Breast epithelium (tissue), 4 donors: ENCODE results near the gene NBAS. TPM values are rescaled to one million over a fixed set of nuclear protein-coding genes. Genes with fewer than 3 reads are reported as not detected.

Experiments
- DNase-seq, 2 donors: peaks; one replicate each; pipeline ENCODE4 v3.0.0-alpha.2; 2019; ENCODE audit warnings: low spot score in 2 of 2
- H3K27ac ChIP-seq, 2 donors: fragments of 200-600 bp; sonication (generic) in 1 of 2; one replicate each; pipeline ENCODE4 v1.5.1; 2016 to 2019; ENCODE audit warnings: mild to moderate bottlenecking in 1 of 2
- H3K27me3 ChIP-seq, 2 donors: fragments of 200-600 bp; sonication (generic) in 1 of 2; one replicate each; pipeline versions ENCODE4 v1.5.1 to v1.6.0; 2017 to 2019; ENCODE audit warnings: control low read depth in 1 of 2, mild to moderate bottlenecking in 1 of 2
- H3K36me3 ChIP-seq: fragments of 200-600 bp; one replicate; pipeline ENCODE4 v1.5.1; 2019
- H3K4me1 ChIP-seq, 2 donors: fragments of 200-600 bp; sonication (generic); one replicate each; pipeline ENCODE4 v1.5.1; 2016 to 2019; ENCODE audit warnings: control low read depth in 1 of 2
- H3K4me3 ChIP-seq, 3 donors: fragments of 200-600 bp; sonication (generic); 1 replicate in 2 of 3; 2 replicates in 1 of 3; pipeline ENCODE4 v1.5.1; 2016 to 2019; ENCODE audit warnings: mild to moderate bottlenecking in 3 of 3, moderate library complexity in 2 of 3
- H3K9me3 ChIP-seq, 2 donors: fragments of 200-600 bp; sonication (generic) in 1 of 2; one replicate each; pipeline ENCODE4 v1.5.1; 2016 to 2019; ENCODE audit warnings: control low read depth in 1 of 2
- POLR2A ChIP-seq: fragments of 450-650 bp; IDR thresholded peaks from one replicate; pipeline ENCODE4 v1.6.1; 2016; ENCODE audit warnings: antibody characterized with exemption, mild to moderate bottlenecking, moderate library complexity
- POLR2AphosphoS5 ChIP-seq, 3 donors: sonication (generic); formaldehyde crosslinking; IDR thresholded peaks; one replicate each; pipeline ENCODE4 v1.6.1; 2017; ENCODE audit warnings: antibody characterized with exemption in 3 of 3
- intact Hi-C: fragments of 100-400 bp; cut with DNase I; formaldehyde crosslinking; loops from one replicate; pipeline ENCODE4 v1.15.1; 2023; ENCODE audit warnings: low total_unique reads
- total RNA-seq, 3 donors: library from RNA; depleted of rRNA; stranded (reverse); fragments of >200 nt; gene quantifications; one replicate each; pipeline ENCODE4 v1.1.0, GENCODE V29; 2016
- TF ChIP-seq, protein P1 (sequence below), 3 donors: fragments of 450-650 bp; IDR thresholded peaks; one replicate each; pipeline ENCODE4 v1.5.1; 2016 to 2017; ENCODE audit warnings: antibody characterized with exemption in 3 of 3, mild to moderate bottlenecking in 3 of 3, moderate library complexity in 3 of 3

Gene NBAS
- total RNA-seq, 3 donors from 2014 or later, result 44.9 to 59.1 (median 45.1) TPM

DNA sequence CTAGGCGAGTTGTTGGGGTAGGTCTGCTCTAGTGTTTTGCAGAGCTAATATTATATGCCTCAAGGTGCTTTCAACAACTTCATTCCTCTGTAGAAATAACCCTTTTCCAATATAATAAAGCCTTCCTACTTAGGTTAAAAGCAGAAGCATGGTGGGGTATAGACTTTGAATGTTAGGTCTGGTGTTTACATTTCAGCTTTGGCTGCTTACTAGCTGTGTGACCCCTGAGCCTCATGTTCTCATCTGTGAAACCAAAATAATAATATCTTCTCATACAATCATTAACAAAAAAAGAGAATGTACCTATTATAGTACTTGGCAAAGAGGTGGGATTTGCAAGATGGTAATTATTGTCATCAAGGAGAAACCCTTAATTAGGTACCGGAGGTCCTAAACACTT lies 386.6 kb downstream of the NBAS start:
- H3K27ac ChIP-seq, result no peak overlapping the region
- H3K4me3 ChIP-seq, result no peak overlapping the region
- DNase-seq, result no peak
- intact Hi-C loops, result no loop called here
- H3K27me3 ChIP-seq, result no peaks in the 10 kb centered on the region
- TF ChIP-seq POLR2A, result no peak
- no peak for TF ChIP-seq POLR2AphosphoS5 (IDR thresholded peaks at IDR 0.05)
- TF ChIP-seq, protein P1, sequence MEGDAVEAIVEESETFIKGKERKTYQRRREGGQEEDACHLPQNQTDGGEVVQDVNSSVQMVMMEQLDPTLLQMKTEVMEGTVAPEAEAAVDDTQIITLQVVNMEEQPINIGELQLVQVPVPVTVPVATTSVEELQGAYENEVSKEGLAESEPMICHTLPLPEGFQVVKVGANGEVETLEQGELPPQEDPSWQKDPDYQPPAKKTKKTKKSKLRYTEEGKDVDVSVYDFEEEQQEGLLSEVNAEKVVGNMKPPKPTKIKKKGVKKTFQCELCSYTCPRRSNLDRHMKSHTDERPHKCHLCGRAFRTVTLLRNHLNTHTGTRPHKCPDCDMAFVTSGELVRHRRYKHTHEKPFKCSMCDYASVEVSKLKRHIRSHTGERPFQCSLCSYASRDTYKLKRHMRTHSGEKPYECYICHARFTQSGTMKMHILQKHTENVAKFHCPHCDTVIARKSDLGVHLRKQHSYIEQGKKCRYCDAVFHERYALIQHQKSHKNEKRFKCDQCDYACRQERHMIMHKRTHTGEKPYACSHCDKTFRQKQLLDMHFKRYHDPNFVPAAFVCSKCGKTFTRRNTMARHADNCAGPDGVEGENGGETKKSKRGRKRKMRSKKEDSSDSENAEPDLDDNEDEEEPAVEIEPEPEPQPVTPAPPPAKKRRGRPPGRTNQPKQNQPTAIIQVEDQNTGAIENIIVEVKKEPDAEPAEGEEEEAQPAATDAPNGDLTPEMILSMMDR (IDR thresholded peaks at IDR 0.05), result no peak
- H3K36me3 ChIP-seq, result peaks cover 4% of the 10 kb centered on the region
- H3K4me1 ChIP-seq, result no peaks in the 10 kb centered on the region
- H3K9me3 ChIP-seq, result no peaks in the 10 kb centered on the region

DNA sequence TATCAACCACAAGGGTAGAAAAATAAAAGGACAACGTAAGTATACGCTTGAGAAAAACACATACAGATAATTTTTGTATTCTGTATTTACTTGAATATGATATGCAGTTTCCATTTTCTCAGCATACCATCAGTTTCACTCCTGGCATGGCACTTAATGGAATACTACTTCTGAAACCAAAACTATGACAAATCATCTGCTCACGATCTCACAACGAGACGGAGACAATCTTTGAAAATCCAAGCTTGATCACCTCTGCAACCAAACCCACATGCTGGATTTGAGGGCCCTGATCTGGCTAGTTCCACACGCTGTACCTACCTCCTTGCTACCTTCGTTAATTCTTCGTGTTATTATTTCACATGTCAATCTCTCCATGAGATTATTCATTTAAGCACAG lies 387.6 kb downstream of the NBAS start:
- TF ChIP-seq POLR2AphosphoS5 (IDR thresholded peaks at IDR 0.05) (no peak), POLR2A (no peak)
- TF ChIP-seq, protein P1 (IDR thresholded peaks at IDR 0.05), result no peak
- no peak for DNase-seq
- intact Hi-C loops, result no loop called here
- no peaks in the 10 kb centered on the region for H3K4me1 ChIP-seq
- H3K36me3 ChIP-seq, result peaks cover 4% of the 10 kb centered on the region
- H3K9me3 ChIP-seq, result no peaks in the 10 kb centered on the region
- H3K27me3 ChIP-seq, result no peaks in the 10 kb centered on the region
- H3K4me3 ChIP-seq, result no peak overlapping the region
- no peak overlapping the region for H3K27ac ChIP-seq

DNA sequence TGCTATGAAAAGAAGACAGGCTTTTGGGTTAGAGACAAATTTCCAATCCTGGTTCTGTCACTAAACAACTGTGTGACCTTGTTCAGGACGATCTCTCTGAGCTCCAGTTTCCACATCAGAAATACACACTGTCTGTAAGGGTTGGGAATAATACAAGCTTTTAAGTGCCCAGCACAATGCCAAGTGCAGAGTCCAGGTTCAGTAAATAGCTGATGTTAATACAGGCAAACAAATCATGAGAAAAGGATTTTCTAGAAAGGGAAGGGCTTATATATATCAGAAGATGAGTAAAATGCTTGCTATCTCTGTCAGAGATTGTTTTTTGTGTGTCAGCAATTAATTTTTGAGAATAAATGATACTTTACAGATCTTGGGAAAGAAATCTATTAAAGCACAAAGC lies 388.3 kb downstream of the NBAS start:
- DNase-seq, result no peak
- Histone ChIP-seq H3K4me1 (no peaks in the 10 kb centered on the region), H3K36me3 (peaks cover 4% of the 10 kb centered on the region), H3K4me3 (no peak overlapping the region), H3K9me3 (no peaks in the 10 kb centered on the region), H3K27me3 (no peaks in the 10 kb centered on the region), H3K27ac (no peak overlapping the region)
- TF ChIP-seq POLR2AphosphoS5 (IDR thresholded peaks at IDR 0.05) (no peak), POLR2A (no peak)
- TF ChIP-seq, protein P1 (IDR thresholded peaks at IDR 0.05), result no peak
- intact Hi-C loops, result no loop called here

DNA sequence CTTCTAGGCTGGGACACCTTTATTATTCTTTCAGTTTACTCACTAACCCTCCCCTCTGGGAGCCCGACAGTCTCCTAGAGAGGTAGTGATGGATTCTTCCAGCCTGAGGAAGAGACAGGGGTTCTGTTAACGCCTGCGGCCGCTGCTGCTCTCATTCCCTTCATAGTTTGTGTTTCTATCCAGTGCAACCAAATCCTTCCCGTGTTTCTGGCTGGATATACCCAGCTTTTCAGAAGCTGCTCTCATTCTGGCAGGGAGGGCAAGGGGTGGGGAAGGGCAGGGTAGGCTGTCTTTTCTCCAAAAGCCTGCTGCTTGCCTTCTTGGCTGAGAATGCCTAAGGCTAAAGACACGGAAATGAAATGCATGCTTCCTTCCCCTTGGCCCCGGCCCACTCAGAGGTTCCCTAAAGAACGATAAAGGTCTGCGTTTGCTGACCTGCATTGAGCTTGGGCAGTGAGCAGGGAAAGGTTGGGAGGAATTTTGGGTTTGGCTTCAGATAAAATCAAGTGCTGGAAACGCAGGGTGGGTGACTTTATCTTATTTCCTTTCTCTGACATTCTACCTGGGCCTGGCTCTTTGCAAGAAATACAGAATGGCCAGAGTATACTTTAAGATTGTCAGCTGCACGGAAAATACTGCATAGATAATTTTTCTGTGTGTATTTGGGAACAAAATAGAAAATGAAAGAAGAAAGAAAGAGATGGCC lies 390.9 kb downstream of the NBAS start:
- no peak for DNase-seq
- no peak overlapping the region for H3K4me3 ChIP-seq
- no peaks in the 10 kb centered on the region for H3K9me3 ChIP-seq
- peaks cover 4% of the 10 kb centered on the region for H3K36me3 ChIP-seq
- no peaks in the 10 kb centered on the region for H3K27me3 ChIP-seq
- no peaks in the 10 kb centered on the region for H3K4me1 ChIP-seq
- H3K27ac ChIP-seq, result no peak overlapping the region
- intact Hi-C loops, result no loop called here
- no peak for TF ChIP-seq POLR2A
- no peak for TF ChIP-seq POLR2AphosphoS5 (IDR thresholded peaks at IDR 0.05)
- TF ChIP-seq, protein P1 (IDR thresholded peaks at IDR 0.05), result no peak

DNA sequence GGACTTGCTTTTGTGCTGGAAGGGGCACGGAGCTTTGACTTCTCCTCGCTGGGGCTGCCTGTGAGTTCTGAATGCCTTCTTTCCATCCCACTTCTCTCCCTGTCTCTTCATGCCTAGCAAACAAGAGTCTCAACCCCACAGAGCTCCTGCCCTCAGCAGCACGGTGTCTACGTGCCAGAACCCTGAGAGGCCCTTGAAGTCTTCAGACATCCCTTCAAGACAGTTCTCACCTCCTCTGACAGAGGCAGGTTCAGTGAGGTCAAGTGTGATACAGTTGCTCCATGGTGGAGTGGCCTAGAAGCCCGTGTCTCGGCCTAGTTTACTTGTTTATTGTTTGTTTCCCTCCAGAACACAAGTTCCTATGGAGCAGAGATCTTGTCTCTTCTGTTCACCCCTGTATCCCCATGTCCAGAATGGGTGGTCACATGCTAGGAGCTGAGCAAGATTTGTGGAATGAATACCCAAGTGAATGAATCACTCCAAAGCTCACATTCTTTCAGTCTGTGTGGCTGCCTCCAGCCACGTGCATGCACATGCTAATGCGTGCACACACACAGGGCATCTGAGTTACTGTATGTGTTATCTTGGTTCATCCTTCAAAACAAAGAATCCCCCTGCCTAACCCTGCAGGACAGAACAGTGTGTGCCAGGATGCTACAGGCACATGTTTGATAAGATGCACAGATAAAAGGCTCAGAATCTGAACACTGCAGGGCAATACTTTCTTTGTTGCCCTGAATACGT lies 391.6 kb downstream of the NBAS start:
- Histone ChIP-seq H3K9me3 (no peaks in the 10 kb centered on the region), H3K4me1 (no peaks in the 10 kb centered on the region), H3K27me3 (no peaks in the 10 kb centered on the region), H3K4me3 (no peak overlapping the region), H3K27ac (no peak overlapping the region), H3K36me3 (peaks cover 4% of the 10 kb centered on the region)
- TF ChIP-seq POLR2A (no peak), POLR2AphosphoS5 (IDR thresholded peaks at IDR 0.05) (no peak)
- TF ChIP-seq, protein P1 (IDR thresholded peaks at IDR 0.05), result no peak
- intact Hi-C loops, result no loop called here
- DNase-seq, result no peak
